ENCODE results near the gene SLX9.

DNA sequence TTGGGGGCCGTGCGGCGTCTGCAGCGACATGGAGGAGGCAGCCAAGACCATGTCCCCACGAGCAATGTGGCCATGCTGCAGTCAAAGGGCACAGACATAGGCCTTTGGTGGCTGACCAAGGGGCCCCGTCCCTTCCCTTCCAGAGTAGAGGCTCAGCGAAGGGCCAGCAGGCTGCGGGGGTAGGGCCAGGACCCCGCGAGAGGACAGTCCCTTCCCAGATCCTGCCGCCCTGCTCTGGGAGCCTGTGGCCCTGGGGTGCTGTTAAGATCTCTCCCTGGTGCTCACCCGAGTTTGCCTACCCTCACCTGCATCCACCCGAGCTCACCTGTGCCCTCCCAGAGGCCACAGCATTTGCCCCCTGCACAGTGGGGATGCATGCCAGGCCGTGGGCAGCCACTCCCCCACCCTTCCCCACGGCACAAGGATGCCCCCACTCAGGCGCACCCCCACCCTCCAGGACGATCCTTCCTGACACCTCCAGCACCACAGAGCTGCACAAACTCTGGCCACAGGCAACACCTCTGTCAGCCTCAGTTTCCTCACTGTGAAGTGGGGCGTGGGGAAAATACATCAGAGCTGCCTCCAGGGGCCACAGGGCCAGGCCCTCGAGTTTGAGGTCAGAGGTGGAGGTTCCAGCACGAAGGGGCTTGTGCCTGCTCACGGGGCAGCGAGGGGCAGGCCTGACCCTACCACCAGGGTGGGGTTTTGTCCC lies 34.7 kb upstream of the SLX9 start:
- TF ChIP-seq, protein P1, sequence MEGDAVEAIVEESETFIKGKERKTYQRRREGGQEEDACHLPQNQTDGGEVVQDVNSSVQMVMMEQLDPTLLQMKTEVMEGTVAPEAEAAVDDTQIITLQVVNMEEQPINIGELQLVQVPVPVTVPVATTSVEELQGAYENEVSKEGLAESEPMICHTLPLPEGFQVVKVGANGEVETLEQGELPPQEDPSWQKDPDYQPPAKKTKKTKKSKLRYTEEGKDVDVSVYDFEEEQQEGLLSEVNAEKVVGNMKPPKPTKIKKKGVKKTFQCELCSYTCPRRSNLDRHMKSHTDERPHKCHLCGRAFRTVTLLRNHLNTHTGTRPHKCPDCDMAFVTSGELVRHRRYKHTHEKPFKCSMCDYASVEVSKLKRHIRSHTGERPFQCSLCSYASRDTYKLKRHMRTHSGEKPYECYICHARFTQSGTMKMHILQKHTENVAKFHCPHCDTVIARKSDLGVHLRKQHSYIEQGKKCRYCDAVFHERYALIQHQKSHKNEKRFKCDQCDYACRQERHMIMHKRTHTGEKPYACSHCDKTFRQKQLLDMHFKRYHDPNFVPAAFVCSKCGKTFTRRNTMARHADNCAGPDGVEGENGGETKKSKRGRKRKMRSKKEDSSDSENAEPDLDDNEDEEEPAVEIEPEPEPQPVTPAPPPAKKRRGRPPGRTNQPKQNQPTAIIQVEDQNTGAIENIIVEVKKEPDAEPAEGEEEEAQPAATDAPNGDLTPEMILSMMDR (IDR thresholded peaks at IDR 0.05), result no peak
- TF ChIP-seq EP300 (IDR thresholded peaks at IDR 0.05), result no peak
- TF ChIP-seq POLR2A (IDR thresholded peaks at IDR 0.05), result no peak

Data from sigmoid colon (tissue), 4 donors.